GM12878 (cell line): ENCODE measurements around the gene HAAO. TPM values are rescaled to one million over a fixed set of nuclear protein-coding genes. Genes with fewer than 3 reads are reported as not detected.

Experiments
- ATAC-seq: fragments of 200-7000 bp; cut with Tn5 transposase; 3 replicates; pipeline ENCODE4 v1.9.1; 2020; ENCODE audit warnings: mild to moderate bottlenecking, moderate library complexity
- BruUV-seq: library from RNA; stranded (reverse); fragments of 400-500 nt; replicated peaks from 2 replicates; lab custom pipeline; 2021; lab: Mats Ljungman, UMichigan
- CTCF ChIA-PET: fragments of 300-600 bp; sonication (Branson Sonifier 250); formaldehyde crosslinking; extraction: SDS; loops from one replicate; lab custom pipeline; 2021; ENCODE audit warnings: inconsistent platforms; lab: Yijun Ruan, JAX
- POLR2A ChIA-PET: fragments of 350-600 bp; formaldehyde crosslinking; extraction: SDS; loops from one replicate; lab custom pipeline; 2021; ENCODE audit warnings: inconsistent platforms; lab: Charles Lee
- RAD21 ChIA-PET: fragments of 300-600 bp; sonication (Branson Sonifier 250); formaldehyde crosslinking; loops from one replicate; lab custom pipeline; 2023; ENCODE audit warnings: antibody characterized with exemption; ENCODE audit not compliant: unreplicated experiment; lab: Charles Lee
- SMC1A ChIA-PET: fragments of 300-600 bp; sonication (Branson Sonifier 250); formaldehyde crosslinking; loops from one replicate; lab custom pipeline; 2023; ENCODE audit not compliant: unreplicated experiment, uncharacterized antibody; lab: Charles Lee
- DNase-seq: peaks from one replicate; pipeline ENCODE4 v3.0.0-alpha.2; 2011; ENCODE audit warnings: low read depth, low spot score
- FAIRE-seq: peaks from 3 replicates; lab custom pipeline; 2011; peaks lifted over from hg19 to GRCh38; lab: Jason Lieb, UNC
- H2AFZ ChIP-seq: 2 replicates; pipeline ENCODE4 v1.6.0; 2011; ENCODE audit warnings: low read depth, low read length, control low read depth; ENCODE audit not compliant: control insufficient read depth
- H3K27ac ChIP-seq: 2 replicates; pipeline ENCODE4 v1.5.1; 2011; ENCODE audit warnings: control low read depth; ENCODE audit not compliant: control insufficient read depth, insufficient read depth
- H3K27me3 ChIP-seq, 2 experiments: replicated peaks in 1 of 2; 2 replicates each; pipeline versions ENCODE4 v1.6.0 to v1.6.1; 2011; ENCODE audit warnings: low read length in 1 of 2; ENCODE audit not compliant: control insufficient read depth in 2 of 2, insufficient read depth in 2 of 2
- H3K36me3 ChIP-seq, 2 experiments: 2 replicates each; pipeline ENCODE4 v1.5.1; 2011; ENCODE audit warnings: low read length in 1 of 2; ENCODE audit not compliant: control insufficient read depth in 2 of 2, insufficient read depth in 2 of 2
- H3K4me1 ChIP-seq: 2 replicates; pipeline ENCODE4 v1.6.1; 2011; ENCODE audit warnings: mild to moderate bottlenecking, low read length, moderate library complexity, mixed read lengths; ENCODE audit not compliant: control insufficient read depth, insufficient read depth
- H3K4me2 ChIP-seq: 2 replicates; pipeline ENCODE4 v1.6.0; 2011; ENCODE audit warnings: control low read depth; ENCODE audit not compliant: control insufficient read depth, insufficient read depth
- H3K4me3 ChIP-seq: fragments of 200-600 bp; sonication (generic); 2 replicates; pipeline ENCODE4 v1.5.1; 2016
- H3K79me2 ChIP-seq: 2 replicates; pipeline ENCODE4 v1.6.0; 2011; ENCODE audit warnings: low read length; ENCODE audit not compliant: control insufficient read depth, insufficient read depth
- H3K9ac ChIP-seq: 2 replicates; pipeline ENCODE4 v1.8.0; 2011; ENCODE audit warnings: low read length, control low read depth, mixed read lengths; ENCODE audit not compliant: control insufficient read depth, insufficient read depth
- H3K9me3 ChIP-seq: replicated peaks from 3 replicates; pipeline ENCODE4 v1.5.1; 2011; ENCODE audit warnings: mild to moderate bottlenecking, low read length; ENCODE audit not compliant: control insufficient read depth, insufficient read depth
- H4K20me1 ChIP-seq: 2 replicates; pipeline ENCODE4 v1.6.0; 2011; ENCODE audit not compliant: control insufficient read depth, insufficient read depth
- E2F8 ChIP-seq: fragments of 450-650 bp; IDR thresholded peaks from 2 replicates; pipeline ENCODE4 v1.6.1; 2018; ENCODE audit warnings: mild to moderate bottlenecking, low read depth, moderate library complexity; ENCODE audit not compliant: partially characterized antibody
- HDAC2 ChIP-seq: fragments of 200-600 bp; sonication (generic); IDR thresholded peaks from 2 replicates; pipeline ENCODE4 v1.6.1; 2017
- MTA2 ChIP-seq: fragments of 450-650 bp; IDR thresholded peaks from 2 replicates; pipeline ENCODE4 v1.6.1; 2016; ENCODE audit warnings: low read depth, mild to moderate bottlenecking, moderate library complexity
- NR2C1 ChIP-seq: fragments of 450-650 bp; IDR thresholded peaks from 2 replicates; pipeline ENCODE4 v1.6.1; 2017; ENCODE audit warnings: antibody characterized with exemption, mild to moderate bottlenecking, moderate library complexity
- PAX5 ChIP-seq: IDR thresholded peaks from 2 replicates; pipeline ENCODE4 v1.6.1; 2011; ENCODE audit warnings: low read depth, low read length, borderline replicate concordance
- TCF12 ChIP-seq: IDR thresholded peaks from 2 replicates; pipeline ENCODE4 v1.6.1; 2011; ENCODE audit warnings: low read depth, mild to moderate bottlenecking, low read length
- TCF3 ChIP-seq: IDR thresholded peaks from 2 replicates; pipeline ENCODE4 v1.6.1; 2012; ENCODE audit warnings: low read depth, mild to moderate bottlenecking, low read length, borderline replicate concordance; ENCODE audit not compliant: insufficient read depth
- TCF7 ChIP-seq: IDR thresholded peaks from 2 replicates; pipeline ENCODE4 v1.6.1; 2014; ENCODE audit warnings: antibody characterized with exemption, borderline replicate concordance
- YBX1 ChIP-seq: fragments of 450-650 bp; IDR thresholded peaks from 2 replicates; pipeline ENCODE4 v1.6.1; 2016; ENCODE audit warnings: antibody characterized with exemption
- ZBED1 ChIP-seq: IDR thresholded peaks from 2 replicates; pipeline ENCODE4 v1.6.1; 2016; ENCODE audit warnings: borderline replicate concordance
- ZBTB11 ChIP-seq: fragments of 450-650 bp; formaldehyde crosslinking; IDR thresholded peaks from 2 replicates; pipeline ENCODE4 v1.5.0; 2022; ENCODE audit warnings: mild to moderate bottlenecking, missing genetic modification characterization
- WGBS: methylation state at CpG from one replicate; pipeline ENCODE4 v1.1.6; 2016; ENCODE audit warnings: low lambda C conversion rate; ENCODE audit not compliant: insufficient replicate concordance, insufficient coverage; ENCODE audit errors: missing lambda C conversion rate; 5-methylcytosine and 5-hydroxymethylcytosine counted together
- in situ Hi-C: fragments of 300-500 bp; cut with MboI; formaldehyde crosslinking; loops from 9 replicates; pipeline ENCODE4 v1.14.3; 2018; ENCODE audit warnings: mixed read lengths
- intact Hi-C: fragments of 100-400 bp; cut with micrococcal nuclease; formaldehyde crosslinking; loops from one replicate; pipeline ENCODE4 v1.14.2; 2022; ENCODE audit not compliant: unreplicated experiment
- polyA plus RNA-seq, 11 experiments: library from polyadenylated mRNA; depleted of rRNA in 4 of 11; unstranded in 6 of 11; stranded (reverse) in 5 of 11; fragments of >200 nt; fragmentation: Nextera tagmentation in 4 of 11; fragmentation: Illumina TruSeq in 1 of 11; extraction: Ambion mirVana in 4 of 11; extraction: Trizol in 1 of 11; gene quantifications; 1 replicate in 1 of 11; 2 replicates in 10 of 11; pipeline versions ENCODE4 v1.2.1 to v1.2.3, GENCODE V29; 2011 to 2016; ENCODE audit warnings: inconsistent platforms in 2 of 11, missing spikeins in 2 of 11, low read depth in 1 of 11
- total RNA-seq, 4 experiments: library from RNA; depleted of rRNA in 3 of 4; stranded (reverse); fragments of >200 nt in 3 of 4; fragmentation: Illumina TruSeq in 1 of 4; extraction: Trizol in 1 of 4; gene quantifications; 2 replicates each; pipeline versions ENCODE4 v1.2.1 to v1.2.3, GENCODE V29; 2013 to 2021
- TF ChIP-seq, protein P1 (sequence below): fragments of 450-650 bp; IDR thresholded peaks from 2 replicates; pipeline ENCODE4 v1.6.1; 2014; ENCODE audit warnings: mild to moderate bottlenecking
- TF ChIP-seq, protein P2 (sequence below): IDR thresholded peaks from 2 replicates; pipeline ENCODE4 v1.6.1; 2012; ENCODE audit warnings: mild to moderate bottlenecking, low read depth, low read length

HAAO gene
- total and polyA plus RNA-seq, 10 of the 15 experiments (the other 5 are each of a cell fraction or from before 2014, with no cell fraction given), result 4.3 to 58.7 (median 26.8) TPM

GRCh38 chr2:42758751-42759150 is 33.6 kb downstream of the HAAO start:
- DNase-seq (no peak), ATAC-seq (no peak), FAIRE-seq (no peak)
- Histone ChIP-seq H3K9me3 (no peaks in the 10 kb centered on the region), H3K27me3 (no peaks in the 10 kb centered on the region), H3K4me1 (peaks cover 19% of the 10 kb centered on the region), H3K4me3 (no peak overlapping the region), H4K20me1 (no peaks in the 10 kb centered on the region), H3K27ac (no peak overlapping the region), H3K4me2 (no peak overlapping the region), H3K79me2 (no peaks in the 10 kb centered on the region), H2AFZ (no peak overlapping the region), H3K36me3 (no peaks in the 10 kb centered on the region), H3K9ac (no peak overlapping the region)
- ChIA-PET RAD21 (interaction anchor here (1.4 kb wide), 1 partner anchor 39 kb away, joined by 3 read pairs; no protein-coding TSS in a partner anchor), SMC1A (interaction anchor here (1.0 to 3.0 kb wide), 7 partner anchors 10 to 95 kb away, joined by 3 to 10 read pairs (median 5); no protein-coding TSS in a partner anchor), POLR2A (no interaction called here), CTCF (interaction anchor here (0.7 to 1.6 kb wide), 4 partner anchors 17 to 270 kb away, joined by 3 to 5 read pairs (median 3); no protein-coding TSS in a partner anchor)
- intact Hi-C loops, result loop anchor here (10.0 kb wide), 1 partner anchor 264 kb away; the partner anchor contains the start of gene KCNG3
- BruUV-seq, result TSS peak; percentile 43
- in situ Hi-C loops, result no loop called here
- TF ChIP-seq, protein P1, sequence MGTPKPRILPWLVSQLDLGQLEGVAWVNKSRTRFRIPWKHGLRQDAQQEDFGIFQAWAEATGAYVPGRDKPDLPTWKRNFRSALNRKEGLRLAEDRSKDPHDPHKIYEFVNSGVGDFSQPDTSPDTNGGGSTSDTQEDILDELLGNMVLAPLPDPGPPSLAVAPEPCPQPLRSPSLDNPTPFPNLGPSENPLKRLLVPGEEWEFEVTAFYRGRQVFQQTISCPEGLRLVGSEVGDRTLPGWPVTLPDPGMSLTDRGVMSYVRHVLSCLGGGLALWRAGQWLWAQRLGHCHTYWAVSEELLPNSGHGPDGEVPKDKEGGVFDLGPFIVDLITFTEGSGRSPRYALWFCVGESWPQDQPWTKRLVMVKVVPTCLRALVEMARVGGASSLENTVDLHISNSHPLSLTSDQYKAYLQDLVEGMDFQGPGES, result no peak
- TF ChIP-seq ZBED1 (no peak), NR2C1 (no peak), ZBTB11 (no peak), YBX1 (no peak), TCF3 (no peak), TCF12 (no peak), MTA2 (no peak), PAX5 (no peak), TCF7 (no peak), E2F8 (no peak), HDAC2 (no peak)
- TF ChIP-seq, protein P2, sequence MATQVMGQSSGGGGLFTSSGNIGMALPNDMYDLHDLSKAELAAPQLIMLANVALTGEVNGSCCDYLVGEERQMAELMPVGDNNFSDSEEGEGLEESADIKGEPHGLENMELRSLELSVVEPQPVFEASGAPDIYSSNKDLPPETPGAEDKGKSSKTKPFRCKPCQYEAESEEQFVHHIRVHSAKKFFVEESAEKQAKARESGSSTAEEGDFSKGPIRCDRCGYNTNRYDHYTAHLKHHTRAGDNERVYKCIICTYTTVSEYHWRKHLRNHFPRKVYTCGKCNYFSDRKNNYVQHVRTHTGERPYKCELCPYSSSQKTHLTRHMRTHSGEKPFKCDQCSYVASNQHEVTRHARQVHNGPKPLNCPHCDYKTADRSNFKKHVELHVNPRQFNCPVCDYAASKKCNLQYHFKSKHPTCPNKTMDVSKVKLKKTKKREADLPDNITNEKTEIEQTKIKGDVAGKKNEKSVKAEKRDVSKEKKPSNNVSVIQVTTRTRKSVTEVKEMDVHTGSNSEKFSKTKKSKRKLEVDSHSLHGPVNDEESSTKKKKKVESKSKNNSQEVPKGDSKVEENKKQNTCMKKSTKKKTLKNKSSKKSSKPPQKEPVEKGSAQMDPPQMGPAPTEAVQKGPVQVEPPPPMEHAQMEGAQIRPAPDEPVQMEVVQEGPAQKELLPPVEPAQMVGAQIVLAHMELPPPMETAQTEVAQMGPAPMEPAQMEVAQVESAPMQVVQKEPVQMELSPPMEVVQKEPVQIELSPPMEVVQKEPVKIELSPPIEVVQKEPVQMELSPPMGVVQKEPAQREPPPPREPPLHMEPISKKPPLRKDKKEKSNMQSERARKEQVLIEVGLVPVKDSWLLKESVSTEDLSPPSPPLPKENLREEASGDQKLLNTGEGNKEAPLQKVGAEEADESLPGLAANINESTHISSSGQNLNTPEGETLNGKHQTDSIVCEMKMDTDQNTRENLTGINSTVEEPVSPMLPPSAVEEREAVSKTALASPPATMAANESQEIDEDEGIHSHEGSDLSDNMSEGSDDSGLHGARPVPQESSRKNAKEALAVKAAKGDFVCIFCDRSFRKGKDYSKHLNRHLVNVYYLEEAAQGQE, result no peak
- 82% methylated on average over 1 of the region's 1 CpG for WGBS
